Measurements from ENCODE around the gene CASQ1. TPM values are rescaled to one million over a fixed set of nuclear protein-coding genes. Genes with fewer than 3 reads are reported as not detected.

CASQ1 gene
- total RNA-seq, 1 experiment from 2014 or later, result 0.22 TPM

- no peak for DNase-seq (ENCODE audit: low spot score)
These were observed 21.6 kb upstream of the CASQ1 start for GRCh38 chr1:160168609-160169369.

GRCh38 chr1:160169553-160170399 lies 20.6 kb upstream of the CASQ1 start:
- no peak for DNase-seq (ENCODE audit: low spot score)

GRCh38 chr1:160171354-160171753 lies 19.0 kb upstream of the CASQ1 start:
- DNase-seq (ENCODE audit: low spot score), result peak; percentile 78

GRCh38 chr1:160171980-160172379 lies 18.4 kb upstream of the CASQ1 start:
- DNase-seq (ENCODE audit: low spot score), result no peak

GRCh38 chr1:160177231-160177630 lies 13.1 kb upstream of the CASQ1 start:
- no peak for DNase-seq (ENCODE audit: low spot score)

- no peak for DNase-seq (ENCODE audit: low spot score)
These were observed 12.7 kb upstream of the CASQ1 start for GRCh38 chr1:160177667-160178066.

- DNase-seq (ENCODE audit: low spot score), result no peak
These were observed 11.6 kb upstream of the CASQ1 start for GRCh38 chr1:160178731-160179130.

GRCh38 chr1:160179336-160179735 lies 11.0 kb upstream of the CASQ1 start:
- DNase-seq (ENCODE audit: low spot score), result no peak

- no peak for DNase-seq (ENCODE audit: low spot score)
These were observed 4.1 kb upstream of the CASQ1 start for GRCh38 chr1:160186246-160186645.

- no peak for DNase-seq (ENCODE audit: low spot score)
These were observed 3.6 kb upstream of the CASQ1 start for GRCh38 chr1:160186729-160187128.

GRCh38 chr1:160187407-160187806 lies 3.0 kb upstream of the CASQ1 start:
- no peak for DNase-seq (ENCODE audit: low spot score)

GRCh38 chr1:160188341-160188740 lies 2.0 kb upstream of the CASQ1 start:
- no peak for DNase-seq (ENCODE audit: low spot score)

GRCh38 chr1:160191756-160192155 lies 1.4 kb downstream of the CASQ1 start:
- no peak for DNase-seq (ENCODE audit: low spot score)

GRCh38 chr1:160192234-160192633 lies 1.9 kb downstream of the CASQ1 start:
- DNase-seq (ENCODE audit: low spot score), result no peak

- DNase-seq (ENCODE audit: low spot score), result peak; percentile 96
These were observed 2.9 kb downstream of the CASQ1 start for GRCh38 chr1:160193091-160193819.

- DNase-seq (ENCODE audit: low spot score), result no peak
These were observed 3.7 kb downstream of the CASQ1 start for GRCh38 chr1:160193832-160194736.

- DNase-seq (ENCODE audit: low spot score), result no peak
These were observed 4.3 kb downstream of the CASQ1 start for GRCh38 chr1:160194737-160195059.

- DNase-seq (ENCODE audit: low spot score), result no peak
These were observed 5.8 kb downstream of the CASQ1 start for GRCh38 chr1:160196143-160196542.

- no peak for DNase-seq (ENCODE audit: low spot score)
These were observed 6.9 kb downstream of the CASQ1 start for GRCh38 chr1:160197231-160197630.

GRCh38 chr1:160200786-160201185 lies 10.4 kb downstream of the CASQ1 start:
- no peak for DNase-seq (ENCODE audit: low spot score)

GRCh38 chr1:160204526-160205241 lies 14.3 kb downstream of the CASQ1 start:
- DNase-seq (ENCODE audit: low spot score), result no peak
